HG02981 (cell line): ENCODE results near the gene CAPN10.
"Not testable (repeated sequence)": the region's sequence is repeated elsewhere in the genome, so short reads cannot be mapped to it uniquely, and the experiment has no call there.

Experiments used
- ATAC-seq: cut with Tn5 transposase; IDR thresholded peaks from one replicate; pipeline ENCODE4 v1.9.1; 2021; ENCODE audit warnings: mild to moderate bottlenecking, moderate library complexity; ENCODE audit not compliant: unreplicated experiment

The CAPN10 gene

DNA sequence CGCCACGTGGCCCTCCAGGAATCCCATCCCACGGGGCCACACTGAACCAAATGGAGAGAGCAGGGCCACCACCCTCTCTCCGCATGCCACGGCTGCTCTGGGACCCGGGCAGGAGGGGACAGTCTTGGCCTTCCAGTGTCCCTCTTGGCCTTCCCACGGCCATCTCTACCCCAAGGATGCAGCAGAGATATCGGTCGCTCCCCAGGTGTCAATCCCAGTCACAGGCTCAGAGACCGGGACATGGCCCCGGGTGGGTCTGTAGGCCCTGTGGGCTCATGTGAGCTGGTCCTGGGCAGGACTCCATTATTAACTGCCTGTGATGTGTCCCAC, 15.3 kb downstream of the CAPN10 start:
- ATAC-seq: no peak

- no peak for ATAC-seq
These were observed 15.9 kb downstream of the CAPN10 start for GRCh38 chr2:240602266-240603050.

DNA sequence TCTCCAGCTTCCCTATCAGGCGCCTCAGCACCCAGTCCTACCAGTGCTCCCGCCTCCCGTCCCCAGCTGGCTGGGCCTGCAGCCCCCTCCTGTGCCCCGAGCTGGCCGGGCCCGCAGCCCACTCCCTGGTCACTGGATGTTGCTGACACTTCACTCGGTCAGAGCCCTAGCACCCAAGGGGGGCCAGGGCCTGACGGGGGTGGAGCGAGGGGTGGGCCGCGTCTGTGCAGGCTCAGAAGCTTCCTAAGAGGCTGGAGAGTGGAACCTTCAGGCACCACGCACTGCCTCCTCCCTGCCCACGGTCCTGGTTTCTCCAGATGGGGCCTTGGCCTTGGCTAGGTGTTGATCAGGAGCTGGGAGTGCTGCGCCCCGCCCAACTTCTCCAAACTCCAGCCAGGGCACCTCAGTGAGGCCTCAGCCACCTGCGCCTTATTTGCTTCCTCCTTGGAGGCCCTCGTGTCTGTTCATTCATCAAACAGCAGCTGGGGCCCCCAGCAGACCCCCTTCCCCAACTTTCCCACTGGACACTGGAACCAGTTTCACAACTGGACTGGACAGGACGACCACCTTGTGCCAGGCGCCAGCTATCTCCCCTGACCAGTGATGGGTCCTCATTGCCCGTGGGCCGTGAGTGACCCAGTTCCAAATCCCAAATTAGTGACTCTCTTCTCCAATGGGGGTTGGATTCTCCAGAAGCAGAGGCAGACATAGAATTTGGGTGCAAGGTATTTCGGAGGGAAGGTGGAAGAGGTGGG, 16.7 kb downstream of the CAPN10 start:
- no peak for ATAC-seq

- no peak for ATAC-seq
These were observed 17.3 kb downstream of the CAPN10 start for GRCh38 chr2:240603846-240604245.

- ATAC-seq: no peak
These were observed 17.9 kb downstream of the CAPN10 start for GRCh38 chr2:240604291-240604938.

- no peak for ATAC-seq
These were observed 18.6 kb downstream of the CAPN10 start for GRCh38 chr2:240604939-240605716.

DNA sequence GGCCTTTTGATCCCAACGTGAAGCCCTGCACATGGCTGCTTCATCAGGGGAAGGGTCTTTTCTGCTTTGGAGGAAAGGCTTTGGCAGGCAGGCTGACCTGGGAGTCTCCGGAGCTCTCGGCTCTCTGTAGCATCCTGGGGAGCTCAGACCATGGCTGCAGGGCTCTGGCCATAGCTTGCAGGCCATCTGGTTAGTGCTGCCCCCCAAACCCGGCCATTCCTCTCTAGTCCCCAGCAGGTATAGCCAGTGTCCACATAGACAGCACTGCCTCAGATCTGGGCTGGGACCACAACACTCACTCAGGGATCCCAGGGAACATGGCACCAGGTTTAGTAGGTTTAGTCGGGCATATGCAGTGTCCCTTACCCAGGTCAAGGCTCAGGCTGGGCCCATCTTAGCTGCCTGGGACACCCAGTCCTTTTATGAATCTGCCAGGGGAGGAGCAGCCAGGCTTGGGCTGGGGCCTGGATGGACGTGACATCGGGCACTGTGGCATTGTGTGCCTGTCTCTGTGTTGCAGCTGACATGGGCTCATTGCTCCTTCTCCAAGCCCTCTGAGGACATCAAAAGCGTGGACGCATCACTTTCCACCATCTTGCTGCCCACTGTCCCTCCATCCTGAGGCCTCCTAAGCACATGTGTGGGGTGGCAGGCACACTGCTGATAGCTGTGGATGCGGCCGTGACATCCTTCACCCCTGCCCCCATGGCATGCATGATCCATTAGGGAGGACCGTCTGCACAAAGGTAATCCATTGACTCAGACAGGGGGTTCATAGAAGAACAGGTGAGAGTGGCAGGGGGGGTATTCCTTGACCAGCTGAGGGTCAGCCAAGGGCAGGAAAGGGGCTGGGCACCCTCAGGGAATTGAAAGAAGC, 19.6 kb downstream of the CAPN10 start:
- no peak for ATAC-seq

GRCh38 chr2:240611601-240612210, 25.2 kb downstream of the CAPN10 start:
- ATAC-seq: no peak

- ATAC-seq: no peak
These were observed 27.2 kb downstream of the CAPN10 start for GRCh38 chr2:240613781-240614180.

DNA sequence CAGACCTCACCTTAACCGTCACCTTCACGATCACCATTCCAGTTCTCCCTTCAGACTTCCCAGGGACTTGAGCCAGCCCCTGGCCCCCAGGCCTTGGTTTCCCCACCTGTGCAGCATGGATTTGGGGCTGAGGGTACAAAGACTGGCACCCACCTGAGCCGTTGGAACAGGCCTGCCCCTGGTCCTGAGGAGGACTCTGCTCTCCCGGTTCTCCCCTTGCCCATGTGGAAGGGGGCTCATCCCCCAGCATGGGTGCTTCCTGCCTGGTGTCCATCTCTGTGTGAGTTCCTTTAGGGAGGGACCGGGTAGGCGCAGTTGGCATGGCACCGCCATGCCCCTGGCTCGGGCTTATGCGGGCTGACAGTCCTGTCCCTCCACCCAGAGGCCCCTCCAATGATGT, 27.9 kb downstream of the CAPN10 start:
- no peak for ATAC-seq

DNA sequence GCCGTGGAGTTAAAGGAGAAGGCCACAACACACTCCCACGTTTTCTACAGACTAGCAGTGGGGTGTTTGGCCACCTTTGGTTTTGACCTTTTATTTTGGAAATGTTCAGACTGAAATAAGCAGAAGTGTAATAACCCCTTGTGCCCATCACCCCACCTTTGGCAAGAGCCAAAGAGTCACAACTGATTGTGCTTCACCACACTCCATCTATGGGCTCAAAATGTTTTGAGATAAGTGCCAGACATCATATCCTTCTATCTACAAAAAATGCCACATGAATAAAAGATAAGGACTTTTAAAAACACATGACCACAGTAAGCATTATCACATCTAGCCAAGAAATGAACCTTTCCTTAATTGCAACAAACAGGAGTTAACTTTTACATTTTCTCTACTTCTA, 28.9 kb downstream of the CAPN10 start:
- no peak for ATAC-seq

- no peak for ATAC-seq
These were observed 29.4 kb downstream of the CAPN10 start for GRCh38 chr2:240615820-240616547.

- not testable (repeated sequence) for ATAC-seq
These were observed 30.5 kb downstream of the CAPN10 start for GRCh38 chr2:240616860-240617666.

- no peak for ATAC-seq
These were observed 32.2 kb downstream of the CAPN10 start for GRCh38 chr2:240618776-240619175.

GRCh38 chr2:240619506-240620148, 33.1 kb downstream of the CAPN10 start:
- no peak for ATAC-seq

DNA sequence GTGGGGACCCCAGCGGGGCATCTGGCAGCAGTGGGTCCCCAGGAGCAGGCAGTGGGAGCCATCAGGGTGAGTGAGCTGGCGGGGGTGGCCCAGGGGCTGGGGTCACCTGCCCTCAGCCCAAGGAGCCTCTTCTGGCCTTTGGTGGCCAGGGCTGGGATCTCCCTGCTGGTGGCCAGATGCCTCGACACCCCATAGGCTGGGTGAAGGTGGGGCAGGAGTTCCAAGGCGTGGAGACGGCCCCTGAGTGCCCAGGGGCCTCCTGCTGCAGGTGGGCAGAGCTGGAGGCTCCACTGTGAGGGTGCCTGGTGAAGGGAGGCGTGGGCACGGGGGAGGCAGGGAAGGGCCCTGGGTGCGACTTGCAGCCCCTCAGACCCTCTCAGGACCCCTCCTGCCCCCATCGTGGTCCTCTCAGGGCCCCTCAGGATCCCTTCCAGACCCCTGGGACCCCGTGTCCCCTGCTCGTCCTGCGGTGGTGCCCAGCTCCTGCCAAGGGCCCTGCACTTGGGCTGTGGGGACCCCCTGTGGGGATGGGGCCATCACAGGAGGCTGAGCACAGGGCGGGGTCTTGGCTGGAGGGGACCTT, 33.7 kb downstream of the CAPN10 start:
- ATAC-seq: no peak

GRCh38 chr2:240620859-240621258, 34.3 kb downstream of the CAPN10 start:
- no peak for ATAC-seq

DNA sequence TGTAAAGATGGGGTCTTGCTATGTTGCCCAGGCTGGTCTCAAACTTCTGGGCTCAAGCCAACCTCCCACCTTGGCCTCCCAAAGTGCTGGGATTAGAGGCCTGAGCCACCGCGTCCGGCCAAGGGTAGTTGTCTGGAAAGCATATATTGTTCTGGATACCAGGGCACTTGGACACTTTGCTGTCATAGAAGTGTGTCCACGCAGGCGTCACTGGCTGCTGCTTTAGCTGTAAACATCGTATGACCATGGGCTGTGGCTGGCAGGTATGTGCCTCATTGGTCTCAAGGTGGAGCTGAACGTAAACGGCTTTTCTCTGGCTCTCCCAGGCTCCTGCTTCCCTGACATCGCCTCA, 35.5 kb downstream of the CAPN10 start:
- no peak for ATAC-seq
